DMS79 (cell line): ENCODE data around the gene UGT2B28.
"Not testable (repeated sequence)": the region's sequence is repeated elsewhere in the genome, so short reads cannot be mapped to it uniquely, and the experiment has no call there.

Experiments used
- DNase-seq: peaks from one replicate; lab custom pipeline; 2025; lab: John Stamatoyannopoulos, UW

UGT2B28 gene

DNA sequence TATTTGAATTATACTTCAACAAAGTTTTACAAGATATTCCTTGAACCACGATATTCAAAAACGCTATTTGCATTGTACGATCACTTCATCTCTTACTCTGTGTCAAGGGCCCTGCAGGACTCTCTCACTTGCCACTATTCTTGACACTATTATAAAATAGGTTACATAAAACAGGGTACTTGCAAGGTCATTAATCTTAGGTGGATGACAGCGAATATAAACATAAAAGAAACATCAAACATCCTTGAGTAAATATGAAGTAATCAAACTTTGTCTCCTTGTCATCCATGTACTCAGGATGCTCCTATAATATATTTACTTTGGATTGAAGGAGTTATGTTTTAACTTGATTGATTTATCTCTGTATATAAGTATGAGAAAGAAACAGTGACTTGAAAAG lies at the start of gene UGT2B28:
Gene UGT2B28, plus strand, starts transcription at position 395 of the 400 bp plus-strand sequence. CDS start 26 bp downstream, outside the sequence.
- DNase-seq, result not testable (repeated sequence)

DNA sequence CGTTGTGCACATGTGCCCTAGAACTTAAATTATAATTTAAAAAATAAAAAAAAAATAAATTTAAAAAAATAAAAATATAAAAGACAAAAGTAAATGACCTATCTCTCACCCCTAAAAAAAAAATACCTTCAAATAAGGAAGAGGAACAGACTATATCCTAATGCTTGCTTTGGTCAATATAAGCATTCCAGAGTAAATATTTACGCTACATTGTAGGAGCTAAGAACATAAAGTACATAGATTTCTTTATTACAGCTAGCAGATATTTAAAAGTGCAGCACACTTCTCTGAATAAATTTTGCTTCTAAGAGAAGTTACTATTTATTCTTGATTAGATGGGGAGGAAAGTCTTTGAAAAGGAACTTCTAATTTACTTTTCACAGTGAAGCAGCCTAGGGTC lies 41.2 kb upstream of the UGT2B28 start:
- DNase-seq, result no peak

DNA sequence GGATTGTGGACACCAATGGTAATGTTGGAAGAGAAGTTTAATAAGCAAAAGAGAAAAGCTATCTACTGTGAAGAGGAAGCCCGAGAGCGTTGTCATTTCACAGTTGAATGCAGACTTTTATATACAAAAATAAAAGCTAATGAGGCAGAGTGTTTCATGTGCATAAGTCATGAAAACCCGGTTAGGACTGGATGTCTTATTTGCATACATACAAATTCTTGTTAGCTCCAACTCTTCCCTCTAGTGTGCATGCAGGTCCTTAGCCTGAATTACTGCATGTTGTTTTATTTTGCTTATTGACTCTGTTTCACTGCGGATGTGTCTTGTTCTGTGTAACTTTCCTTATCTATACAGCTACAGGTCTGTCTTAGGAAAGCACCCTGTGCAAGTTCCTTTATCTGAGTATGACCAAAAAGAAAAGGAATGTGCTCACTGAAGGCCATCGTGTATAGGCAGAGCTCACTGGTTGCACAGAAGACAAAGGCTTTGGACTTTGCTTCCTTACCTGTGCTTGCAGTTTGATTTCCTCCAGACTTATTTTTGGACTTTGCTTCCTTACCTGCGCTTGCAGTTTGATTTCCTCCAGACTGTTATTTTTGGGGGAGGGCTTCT lies 40.6 kb upstream of the UGT2B28 start:
- DNase-seq, result no peak

DNA sequence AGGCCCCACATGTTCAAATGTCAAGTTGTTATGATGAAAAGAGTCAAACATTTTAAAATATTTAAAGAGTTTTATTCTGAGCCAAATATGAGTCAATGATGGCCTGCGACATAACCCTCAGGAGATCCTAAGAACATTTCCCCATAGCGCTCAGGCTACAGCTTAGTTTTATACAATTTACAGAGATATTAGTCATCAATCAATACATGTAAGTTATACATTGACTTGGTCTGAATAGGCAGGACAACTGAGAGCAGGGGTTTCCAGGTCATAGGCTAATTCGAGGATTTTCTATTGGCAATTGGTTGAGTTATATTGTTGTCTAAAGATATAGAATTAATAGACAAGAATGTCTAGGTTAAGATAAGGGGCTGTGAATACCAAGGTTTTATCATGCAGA lies 39.5 kb upstream of the UGT2B28 start:
- not testable (repeated sequence) for DNase-seq

DNA sequence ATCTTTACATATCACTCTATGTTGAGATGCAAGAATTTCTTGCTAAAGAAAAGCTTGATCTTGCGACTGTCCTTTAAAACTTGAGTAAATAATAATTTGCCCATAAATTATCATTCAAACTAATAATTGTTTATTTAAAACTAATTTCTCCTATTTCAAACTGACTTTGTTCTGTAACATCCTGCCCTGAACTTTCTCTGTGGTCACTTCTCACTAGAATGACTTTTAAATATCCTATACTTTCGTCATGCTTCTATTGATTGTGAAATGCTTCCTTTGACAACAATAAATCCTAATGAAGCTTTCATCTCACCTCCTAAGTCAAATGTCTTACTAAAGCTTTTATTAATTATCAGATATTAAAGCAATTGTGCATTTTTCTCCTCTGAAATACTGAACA lies 38.5 kb upstream of the UGT2B28 start:
- DNase-seq, result not testable (repeated sequence)

DNA sequence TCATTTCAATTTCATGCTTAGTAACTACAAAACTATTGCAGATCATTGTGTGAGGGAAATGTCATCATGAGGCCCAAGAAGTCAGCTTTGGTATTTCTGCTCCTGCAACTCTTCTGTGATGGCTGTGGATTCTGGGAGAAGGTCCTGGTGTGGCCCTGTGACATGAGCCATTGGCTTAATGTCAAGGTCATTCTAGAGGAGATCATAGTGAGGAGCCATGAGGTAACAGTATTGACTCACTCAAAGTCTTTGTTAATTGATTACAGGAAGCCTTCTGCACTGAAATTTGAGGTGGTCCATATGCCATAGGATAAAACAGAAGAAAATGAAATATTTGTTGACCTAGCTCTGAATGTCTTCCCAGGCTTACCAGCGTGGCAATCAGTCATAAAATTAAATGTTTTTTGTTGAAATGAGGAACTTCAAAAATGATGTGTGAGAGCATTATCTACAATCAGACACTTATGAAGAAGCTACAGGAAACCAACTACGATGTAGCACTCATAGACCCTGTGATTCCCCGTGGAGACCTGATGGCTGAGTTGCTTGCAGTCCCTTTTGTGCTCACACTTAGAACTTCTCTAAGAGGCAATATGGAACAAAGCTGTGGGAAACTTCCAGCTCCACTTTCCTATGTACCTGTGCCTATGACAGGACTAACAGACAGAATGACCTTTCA lies 37.6 kb upstream of the UGT2B28 start:
- not testable (repeated sequence) for DNase-seq

DNA sequence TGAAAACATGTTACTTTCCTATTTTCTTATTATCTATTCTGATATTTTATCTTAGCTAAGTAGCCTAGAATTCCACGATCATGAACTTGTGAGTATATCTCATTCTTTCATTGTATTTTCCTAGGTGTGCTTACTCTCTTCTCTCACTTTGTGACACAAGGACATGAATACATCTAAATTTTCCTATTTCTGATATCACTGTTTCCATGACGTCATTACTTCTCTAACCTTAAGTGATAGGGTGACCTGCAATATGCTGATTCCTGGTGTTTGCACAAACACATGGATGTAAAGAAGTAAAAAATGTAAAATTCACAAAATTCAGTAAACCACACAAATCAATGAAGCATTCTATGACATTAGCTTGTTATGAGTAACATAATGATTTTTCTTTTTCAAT lies 29.4 kb upstream of the UGT2B28 start:
- DNase-seq, result not testable (repeated sequence)

DNA sequence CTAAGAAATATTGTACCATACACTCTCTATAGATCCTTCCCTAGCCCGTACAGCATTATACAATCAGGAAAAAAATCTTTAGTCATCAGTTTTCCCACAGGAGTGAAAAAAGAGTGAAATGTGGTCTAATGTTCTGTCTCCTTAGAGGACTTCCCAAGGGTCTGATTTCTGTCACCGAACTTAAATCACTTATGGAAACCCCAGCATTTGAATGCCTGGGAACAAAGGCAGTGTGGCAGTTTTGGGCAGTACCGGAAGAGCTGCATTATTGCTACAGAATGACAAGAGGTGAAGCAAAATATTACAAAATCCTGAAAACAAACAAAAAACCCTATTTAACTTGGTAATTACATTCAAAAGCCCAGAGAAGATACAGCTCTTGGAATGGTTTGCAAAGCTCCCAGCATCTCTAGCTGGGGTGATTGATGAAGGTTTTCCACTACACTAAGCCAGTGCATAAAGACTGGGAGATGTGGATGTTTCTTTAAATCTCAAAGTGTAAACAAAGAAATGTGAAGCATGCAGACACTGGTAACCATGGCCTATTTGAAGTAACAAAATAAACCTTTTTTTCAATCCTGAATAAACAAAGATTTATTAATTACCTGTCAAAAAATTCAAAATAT lies 27.0 kb upstream of the UGT2B28 start:
- not testable (repeated sequence) for DNase-seq

DNA sequence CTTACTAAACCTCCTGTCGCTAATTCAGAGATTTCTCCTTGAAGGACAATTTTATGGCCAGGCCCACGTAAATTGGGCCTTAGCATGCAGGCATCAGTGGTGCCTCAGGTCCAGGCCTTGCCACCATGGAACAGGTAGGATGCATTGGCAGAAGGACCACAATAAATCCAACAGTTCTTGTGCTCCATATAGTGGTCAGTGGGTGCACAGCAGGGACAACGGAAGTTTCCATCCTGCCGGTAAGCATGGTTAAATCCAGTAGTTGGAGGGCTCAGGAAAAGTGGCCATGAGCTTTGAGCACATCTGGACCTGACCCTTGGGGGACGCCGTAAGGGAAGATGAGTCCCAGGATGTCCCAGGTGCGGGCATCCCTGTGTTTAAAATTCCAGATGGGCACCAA lies 11.7 kb upstream of the UGT2B28 start:
- DNase-seq, result not testable (repeated sequence)

DNA sequence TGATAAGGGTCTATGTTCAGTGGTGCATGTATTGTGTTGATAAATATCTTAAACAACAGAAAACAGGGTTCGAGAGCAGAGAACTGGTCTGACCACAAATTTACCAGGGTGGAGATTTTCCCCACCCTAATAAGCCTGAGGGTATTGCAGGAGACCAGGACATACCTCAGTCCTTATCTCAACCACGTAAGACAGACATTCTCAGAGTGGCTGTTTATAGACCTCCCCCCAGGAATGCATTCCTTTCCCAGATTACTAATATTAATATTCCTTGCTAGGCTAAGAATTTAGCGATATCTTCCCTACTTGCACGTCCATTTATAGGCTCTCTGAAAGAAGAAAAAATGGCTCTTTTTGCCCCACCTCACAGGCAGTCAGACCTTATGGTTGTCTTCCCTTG lies 16.1 kb downstream of the UGT2B28 start:
- DNase-seq, result not testable (repeated sequence)

DNA sequence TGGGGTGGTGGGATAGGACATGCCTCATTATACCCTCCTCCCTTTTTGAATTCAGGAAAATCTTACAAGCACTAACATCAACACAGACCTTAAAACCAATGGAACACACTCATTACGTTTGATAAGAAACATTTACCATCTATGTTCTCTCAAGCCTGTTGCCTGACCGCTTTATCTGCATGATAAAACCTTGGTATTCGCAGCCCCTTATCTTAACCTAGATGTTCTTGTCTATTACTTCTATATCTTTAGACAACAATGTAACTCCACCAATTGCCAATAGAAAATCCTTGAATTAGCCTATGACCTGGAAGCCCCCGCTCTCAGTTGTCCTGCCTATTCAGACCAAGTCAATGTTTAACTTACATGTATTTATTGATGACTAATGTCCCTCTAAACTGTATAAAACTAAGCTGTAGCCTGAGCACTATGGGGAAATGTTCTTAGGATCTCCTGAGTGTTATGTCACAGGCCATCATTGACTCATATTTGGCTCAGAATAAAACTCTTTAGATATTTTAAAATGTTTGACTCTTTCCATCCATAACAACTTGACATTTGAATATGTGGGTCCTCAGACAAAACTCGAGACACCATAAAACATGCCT lies 28.3 kb downstream of the UGT2B28 start:
- not testable (repeated sequence) for DNase-seq

DNA sequence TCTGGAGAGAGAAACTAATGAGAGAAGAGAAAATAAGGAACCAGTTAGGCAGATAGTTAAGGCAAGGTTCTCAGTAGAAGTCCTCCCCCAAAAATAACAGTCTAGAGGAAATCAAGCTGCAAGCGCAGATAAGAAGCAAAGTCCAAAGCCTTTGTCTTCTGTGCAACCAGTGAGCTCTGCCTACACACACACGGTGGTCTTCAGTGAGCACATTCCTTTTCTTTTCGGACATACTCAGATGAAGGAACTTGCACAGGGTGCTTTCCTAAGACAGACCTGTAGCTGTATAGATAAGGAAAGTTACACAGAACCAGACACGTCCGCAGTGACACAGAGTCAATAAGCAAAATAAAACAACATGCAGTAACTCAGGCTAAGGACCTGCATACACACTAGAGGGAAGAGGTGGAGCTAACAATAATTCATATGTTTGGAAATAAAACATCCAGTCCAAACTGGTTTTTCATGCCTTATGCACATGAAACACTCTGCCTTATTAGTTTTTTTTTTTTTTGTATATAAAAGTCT lies 29.3 kb downstream of the UGT2B28 start:
- DNase-seq, result not testable (repeated sequence)

DNA sequence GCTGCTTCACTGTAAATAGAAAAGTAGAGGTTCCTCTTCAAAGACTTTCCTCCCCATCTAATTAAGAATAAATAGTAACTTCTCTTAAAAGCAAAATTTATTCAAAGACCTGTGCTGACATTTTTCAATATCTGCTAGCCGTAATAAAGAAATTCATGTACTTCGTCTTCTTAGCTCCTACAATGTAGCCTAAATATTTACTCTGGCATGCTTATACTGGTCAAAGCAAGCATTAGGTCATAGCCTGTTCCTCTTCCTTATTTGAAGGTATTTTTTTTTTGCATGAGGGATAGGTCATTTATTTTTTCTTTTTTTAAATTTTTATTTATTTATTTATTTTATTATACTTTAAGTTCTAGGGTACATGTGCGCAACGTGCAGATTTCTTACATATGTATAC lies 30.0 kb downstream of the UGT2B28 start:
- not testable (repeated sequence) for DNase-seq

DNA sequence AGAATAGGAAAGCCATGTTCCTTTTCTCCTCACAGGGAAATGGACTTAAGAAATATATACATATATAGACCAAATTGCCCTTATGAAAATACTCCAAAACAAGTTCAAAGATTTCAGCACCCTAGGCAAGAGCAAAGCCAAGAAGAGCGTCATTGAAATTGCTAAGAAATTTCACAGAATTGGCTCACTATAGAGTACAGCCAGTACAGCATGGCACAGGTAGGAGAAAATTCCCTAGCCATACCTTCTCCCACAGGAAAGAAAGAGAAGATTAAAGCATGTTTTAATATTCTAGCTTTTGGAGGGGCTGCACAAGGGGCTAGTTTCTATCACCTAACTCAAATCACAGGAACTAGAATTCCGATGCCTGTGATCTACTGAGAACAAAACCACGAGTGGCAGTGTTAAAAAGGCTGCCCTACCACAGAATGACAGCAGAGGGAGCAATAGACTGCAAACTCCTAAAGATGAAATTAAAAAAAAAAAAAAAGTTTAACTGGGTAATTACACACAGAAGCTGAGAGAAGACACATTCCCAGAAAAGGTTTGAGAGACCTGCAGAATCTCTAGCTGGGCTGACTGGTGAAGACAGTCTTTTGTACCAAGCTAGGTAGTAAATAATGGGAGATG lies 37.5 kb downstream of the UGT2B28 start:
- DNase-seq, result not testable (repeated sequence)

DNA sequence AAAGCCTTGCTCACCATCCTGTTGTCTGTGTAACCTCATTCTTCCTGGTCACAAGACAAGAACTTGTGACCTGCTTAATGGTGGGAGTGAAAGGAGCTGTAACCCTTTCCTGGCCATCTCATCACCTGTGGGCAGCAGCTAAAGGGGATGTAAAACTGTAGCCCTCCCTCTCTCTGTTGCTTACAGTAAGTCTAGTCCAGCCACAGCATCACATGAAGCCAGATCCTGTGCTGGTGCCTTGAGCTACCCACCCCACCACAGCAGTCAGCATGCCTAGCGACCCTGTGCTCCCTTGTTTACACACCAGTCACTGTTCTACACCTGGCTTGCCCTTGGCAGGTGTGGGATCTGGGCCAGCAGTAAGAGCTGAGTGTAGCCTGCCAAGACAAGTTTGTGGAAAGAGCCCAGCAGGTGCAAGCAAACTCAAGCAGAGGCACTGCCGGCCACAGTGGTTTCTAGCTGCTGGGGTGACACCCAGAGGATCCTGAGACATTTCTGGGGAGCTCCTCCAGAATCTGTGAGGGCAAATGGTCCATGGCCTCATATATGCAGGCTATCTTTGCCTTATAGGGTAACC lies 41.0 kb downstream of the UGT2B28 start:
- DNase-seq, result no peak

DNA sequence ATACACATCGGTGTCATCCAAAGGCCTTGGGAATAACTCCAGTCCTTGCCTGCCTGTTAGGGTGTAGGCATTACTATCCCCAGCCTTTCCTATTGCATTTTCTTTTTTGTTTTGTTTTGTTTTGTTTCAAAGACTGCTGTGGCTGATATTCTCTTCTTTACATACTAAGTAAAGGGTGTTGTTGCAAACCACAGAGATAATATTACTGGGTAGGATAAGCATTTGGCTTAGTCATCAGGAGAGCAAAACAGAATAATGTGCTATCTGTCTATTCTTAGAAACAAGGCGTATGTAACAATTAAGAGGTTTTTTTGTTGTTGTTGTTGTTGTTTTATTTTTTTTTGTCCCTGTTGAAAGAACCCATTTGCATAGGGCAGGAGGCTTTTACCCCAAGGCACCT lies 41.8 kb downstream of the UGT2B28 start:
- DNase-seq, result no peak

DNA sequence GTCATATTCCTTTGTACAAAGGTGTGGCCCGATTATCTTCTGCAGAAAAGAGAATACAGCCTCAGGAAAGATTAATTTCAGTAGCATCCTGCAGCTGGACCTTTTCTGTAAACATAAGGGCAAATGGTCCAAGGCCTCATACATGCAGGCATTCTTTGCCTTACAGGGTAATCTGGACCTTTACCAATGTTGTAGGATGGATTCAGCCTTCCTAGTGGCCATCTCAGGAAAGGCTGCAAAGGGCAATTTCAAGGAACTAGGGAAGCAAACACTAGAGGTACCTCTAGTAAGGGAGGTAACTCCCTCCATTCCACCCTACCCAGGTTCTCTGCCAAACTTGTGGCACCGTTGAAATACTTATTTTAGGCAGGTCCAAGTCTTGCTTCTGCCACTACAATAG lies 43.0 kb downstream of the UGT2B28 start:
- no peak for DNase-seq

DNA sequence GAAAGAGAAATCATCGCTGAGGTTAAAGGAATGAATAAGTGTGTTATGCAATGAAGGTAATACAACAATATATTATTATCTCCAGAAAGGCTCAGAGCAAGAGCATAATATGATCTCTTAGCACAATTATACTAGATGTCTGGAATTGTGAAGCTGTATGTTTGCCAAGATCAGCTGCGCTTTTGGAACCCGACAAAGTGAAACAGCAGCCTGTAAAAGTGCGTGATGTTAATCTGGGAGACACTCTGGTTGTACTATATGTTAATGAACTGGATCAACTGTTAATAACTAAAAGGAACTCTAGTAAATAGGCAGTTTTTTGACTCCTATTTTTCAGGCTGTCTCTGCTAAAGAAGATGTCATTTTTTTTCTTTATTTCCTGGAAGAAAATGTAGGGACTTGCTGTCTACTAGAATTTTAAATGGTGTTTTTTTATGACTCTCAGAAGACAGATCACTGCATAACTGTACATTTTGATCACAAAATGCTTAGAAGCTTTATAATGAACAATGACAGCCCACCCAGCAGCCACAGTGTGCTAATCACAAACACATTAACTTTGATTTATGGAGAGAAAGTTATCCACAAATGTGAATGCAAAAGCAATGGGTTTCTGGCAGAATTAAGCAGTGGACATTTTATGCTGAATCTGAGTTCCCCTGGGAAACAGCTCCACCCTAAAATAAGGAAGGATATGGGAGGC lies 50.2 kb downstream of the UGT2B28 start:
- DNase-seq, result no peak

DNA sequence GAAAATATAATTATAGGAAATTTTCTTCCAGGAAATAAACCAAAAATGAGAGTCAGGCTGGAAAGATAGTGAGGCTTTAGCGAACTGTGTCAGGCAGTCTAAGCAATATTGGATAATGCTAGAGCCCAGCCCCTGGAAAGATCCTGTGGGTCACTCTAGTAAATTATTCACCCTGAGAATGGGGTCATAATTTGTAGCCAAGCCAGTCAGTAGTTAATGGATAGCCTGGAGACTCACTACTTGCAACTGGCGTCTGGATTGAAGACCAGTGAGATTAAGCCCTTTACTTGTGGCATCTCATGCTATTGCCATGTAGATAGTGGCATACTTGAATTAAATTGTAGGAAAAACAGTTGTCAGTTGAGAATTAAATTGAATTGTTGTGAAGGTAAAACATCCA lies 51.0 kb downstream of the UGT2B28 start:
- not testable (repeated sequence) for DNase-seq

DNA sequence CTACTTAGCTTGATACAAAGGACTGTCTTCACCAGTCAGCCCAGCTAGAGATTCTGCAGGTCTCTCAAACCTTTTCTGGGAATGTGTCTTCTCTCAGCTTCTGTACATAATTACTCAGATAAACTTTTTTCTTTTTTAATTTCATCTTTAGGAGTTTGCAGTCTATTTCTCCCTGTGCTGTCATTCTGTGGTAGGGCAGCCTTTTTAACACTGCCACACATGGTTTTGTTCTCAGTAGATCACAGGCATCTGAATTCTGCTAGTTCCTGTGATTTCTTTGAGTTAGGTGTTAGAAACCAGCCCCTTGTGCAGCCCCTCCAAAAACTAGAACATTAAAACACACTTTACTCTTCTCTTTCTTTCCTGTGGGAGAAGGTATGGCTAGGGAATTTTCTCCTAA lies 55.2 kb downstream of the UGT2B28 start:
- not testable (repeated sequence) for DNase-seq

DNA sequence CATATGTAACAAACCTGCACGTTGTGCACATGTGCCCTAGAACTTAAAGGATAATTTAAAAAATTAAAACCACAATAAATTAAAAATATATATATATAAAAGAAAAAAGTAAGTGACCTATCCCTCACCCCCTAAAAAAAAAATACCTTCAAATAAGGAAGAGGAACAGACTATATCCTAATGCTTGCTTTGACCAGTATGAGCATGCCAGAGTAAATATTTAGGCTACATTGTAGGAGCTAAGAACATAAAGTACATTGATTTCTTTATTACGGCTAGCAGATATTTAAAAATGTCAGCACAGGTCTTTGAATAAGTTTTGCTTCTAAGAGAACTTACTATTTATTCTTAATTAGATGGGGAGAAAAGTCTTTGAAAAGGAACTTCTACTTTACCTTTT lies 62.8 kb downstream of the UGT2B28 start:
- not testable (repeated sequence) for DNase-seq
